DOHH2 (cell line): ENCODE data around the gene ST8SIA2.

Source experiments
- H3F3A ChIP-seq: fragments of 200-600 bp; sonication (generic), shearing (Covaris generic); 2 replicates; pipeline ENCODE4 v1.6.0; 2016; ENCODE audit warnings: antibody characterized with exemption, mild to moderate bottlenecking; ENCODE audit not compliant: control insufficient read depth, insufficient read depth
- H3K27ac ChIP-seq: fragments of 200-600 bp; sonication (generic); 2 replicates; pipeline ENCODE4 v1.5.1; 2014; ENCODE audit warnings: low read depth, mild to moderate bottlenecking, low read length, moderate library complexity
- H3K27me3 ChIP-seq: fragments of 200-600 bp; sonication (generic); 2 replicates; pipeline ENCODE4 v1.6.1; 2014; ENCODE audit warnings: mild to moderate bottlenecking, low read length, mixed read lengths; ENCODE audit not compliant: control insufficient read depth
- H3K36me3 ChIP-seq: fragments of 200-600 bp; sonication (generic); 2 replicates; pipeline ENCODE4 v1.6.1; 2014; ENCODE audit warnings: mild to moderate bottlenecking, low read length, moderate library complexity, mixed read lengths; ENCODE audit not compliant: control insufficient read depth
- H3K4me1 ChIP-seq: fragments of 200-600 bp; sonication (generic); 2 replicates; pipeline ENCODE4 v1.6.1; 2014; ENCODE audit warnings: mild to moderate bottlenecking, low read length, mixed read lengths; ENCODE audit not compliant: control insufficient read depth
- H3K4me2 ChIP-seq: fragments of 200-600 bp; sonication (generic); 2 replicates; pipeline ENCODE4 v1.6.0; 2014; ENCODE audit warnings: mild to moderate bottlenecking, low read length, moderate library complexity
- H3K4me3 ChIP-seq: fragments of 200-600 bp; sonication (generic); 2 replicates; pipeline ENCODE4 v1.5.1; 2014; ENCODE audit warnings: mild to moderate bottlenecking, low read length, mixed read lengths
- H3K79me2 ChIP-seq: fragments of 200-600 bp; sonication (generic); 2 replicates; pipeline ENCODE4 v1.6.1; 2014; ENCODE audit warnings: mild to moderate bottlenecking, low read length, mixed read lengths; ENCODE audit not compliant: control insufficient read depth
- H3K9me2 ChIP-seq: fragments of 200-600 bp; sonication (generic); replicated peaks from 2 replicates; pipeline ENCODE4 v1.6.1; 2014; ENCODE audit warnings: mild to moderate bottlenecking, low read length, mixed read lengths; ENCODE audit not compliant: control insufficient read depth
- H3K9me3 ChIP-seq: fragments of 200-600 bp; sonication (generic); 2 replicates; pipeline ENCODE4 v1.6.1; 2014; ENCODE audit warnings: antibody characterized with exemption, low read length, mixed read lengths; ENCODE audit not compliant: control insufficient read depth, insufficient read depth
- H4K20me1 ChIP-seq: fragments of 200-600 bp; sonication (generic); 2 replicates; pipeline ENCODE4 v1.6.0; 2014; ENCODE audit warnings: low read depth, mild to moderate bottlenecking, antibody characterized with exemption, low read length, moderate library complexity; ENCODE audit not compliant: control insufficient read depth, insufficient read depth
- EZH2phosphoT487 ChIP-seq: fragments of 200-600 bp; sonication (generic); IDR thresholded peaks from 2 replicates; pipeline ENCODE4 v1.6.1; 2017; ENCODE audit warnings: borderline replicate concordance, mild to moderate bottlenecking, antibody characterized with exemption, low read length, moderate library complexity, mixed read lengths
- TF ChIP-seq, protein P1 (sequence below): fragments of 200-600 bp; sonication (generic); IDR thresholded peaks from one replicate; pipeline ENCODE4 v1.5.1; 2014; ENCODE audit warnings: antibody characterized with exemption, mild to moderate bottlenecking, low read depth, low read length; ENCODE audit not compliant: poor library complexity, severe bottlenecking

ST8SIA2 gene

DNA sequence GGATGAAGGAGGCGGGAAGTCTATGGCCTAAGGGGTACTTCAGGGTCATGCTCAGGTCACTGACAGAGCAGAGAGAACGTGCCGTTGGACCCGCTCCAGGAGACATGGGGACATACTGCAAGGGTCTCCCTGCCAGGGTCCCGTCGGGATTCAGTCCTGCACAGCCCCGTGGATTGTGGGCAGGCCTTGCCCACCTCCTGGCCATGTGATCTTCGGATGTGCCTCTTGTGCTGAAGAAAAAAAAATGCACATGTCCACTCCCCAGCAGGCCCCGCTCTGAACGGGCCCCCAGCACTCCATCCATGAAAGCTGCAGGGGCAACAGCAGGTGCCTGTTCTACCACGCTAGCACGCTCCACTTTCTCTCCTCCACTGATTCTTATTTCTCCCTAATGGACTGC, 22.9 kb downstream of the ST8SIA2 start:
- H4K20me1 ChIP-seq, result no peaks in the 10 kb centered on the region
- peaks cover 7% of the 10 kb centered on the region for H3K27me3 ChIP-seq
- no peak for TF ChIP-seq EZH2phosphoT487
- TF ChIP-seq, protein P1, sequence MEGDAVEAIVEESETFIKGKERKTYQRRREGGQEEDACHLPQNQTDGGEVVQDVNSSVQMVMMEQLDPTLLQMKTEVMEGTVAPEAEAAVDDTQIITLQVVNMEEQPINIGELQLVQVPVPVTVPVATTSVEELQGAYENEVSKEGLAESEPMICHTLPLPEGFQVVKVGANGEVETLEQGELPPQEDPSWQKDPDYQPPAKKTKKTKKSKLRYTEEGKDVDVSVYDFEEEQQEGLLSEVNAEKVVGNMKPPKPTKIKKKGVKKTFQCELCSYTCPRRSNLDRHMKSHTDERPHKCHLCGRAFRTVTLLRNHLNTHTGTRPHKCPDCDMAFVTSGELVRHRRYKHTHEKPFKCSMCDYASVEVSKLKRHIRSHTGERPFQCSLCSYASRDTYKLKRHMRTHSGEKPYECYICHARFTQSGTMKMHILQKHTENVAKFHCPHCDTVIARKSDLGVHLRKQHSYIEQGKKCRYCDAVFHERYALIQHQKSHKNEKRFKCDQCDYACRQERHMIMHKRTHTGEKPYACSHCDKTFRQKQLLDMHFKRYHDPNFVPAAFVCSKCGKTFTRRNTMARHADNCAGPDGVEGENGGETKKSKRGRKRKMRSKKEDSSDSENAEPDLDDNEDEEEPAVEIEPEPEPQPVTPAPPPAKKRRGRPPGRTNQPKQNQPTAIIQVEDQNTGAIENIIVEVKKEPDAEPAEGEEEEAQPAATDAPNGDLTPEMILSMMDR, result no peak
- H3K4me3 ChIP-seq, result no peak overlapping the region
- no peaks in the 10 kb centered on the region for H3K9me2 ChIP-seq
- no peaks in the 10 kb centered on the region for H3K9me3 ChIP-seq
- H3K4me1 ChIP-seq, result no peaks in the 10 kb centered on the region
- H3K27ac ChIP-seq, result no peak overlapping the region
- H3K79me2 ChIP-seq, result no peaks in the 10 kb centered on the region
- H3F3A ChIP-seq, result no peaks in the 10 kb centered on the region
- no peak overlapping the region for H3K4me2 ChIP-seq
- H3K36me3 ChIP-seq, result no peaks in the 10 kb centered on the region

- Histone ChIP-seq H4K20me1 (no peaks in the 10 kb centered on the region), H3K4me2 (no peak overlapping the region), H3K9me3 (no peaks in the 10 kb centered on the region), H3K27me3 (peaks cover 7% of the 10 kb centered on the region), H3F3A (no peaks in the 10 kb centered on the region), H3K36me3 (no peaks in the 10 kb centered on the region), H3K4me1 (no peaks in the 10 kb centered on the region), H3K79me2 (no peaks in the 10 kb centered on the region), H3K9me2 (no peaks in the 10 kb centered on the region), H3K27ac (no peak overlapping the region), H3K4me3 (no peak overlapping the region)
- TF ChIP-seq, protein P1, result no peak
- no peak for TF ChIP-seq EZH2phosphoT487
Observed at GRCh38 chr15:92417716-92418115, 24.0 kb downstream of the ST8SIA2 start.

DNA sequence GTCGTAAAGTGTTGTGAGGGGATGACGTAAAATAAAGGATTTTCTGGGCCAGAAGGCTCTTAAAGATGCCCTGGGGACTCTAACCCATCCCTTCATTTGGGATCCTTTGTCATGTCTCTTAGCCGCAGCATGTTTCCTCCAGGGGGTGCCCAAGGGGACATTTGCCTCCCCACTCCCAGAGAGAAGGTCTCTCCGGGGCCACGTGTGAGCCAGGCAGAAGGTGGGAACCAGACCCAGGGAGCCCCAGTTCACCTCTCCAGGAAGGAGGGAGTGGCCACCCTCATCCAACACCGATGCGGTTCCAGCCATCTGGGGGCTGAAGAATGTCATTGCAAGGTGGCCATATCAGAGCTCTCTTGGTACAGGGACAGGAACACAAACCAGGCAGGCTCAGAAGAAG, 25.2 kb downstream of the ST8SIA2 start:
- Histone ChIP-seq H3K9me3 (no peaks in the 10 kb centered on the region), H3K4me3 (no peak overlapping the region), H3K27ac (no peak overlapping the region), H3K27me3 (peaks cover 7% of the 10 kb centered on the region), H3K4me1 (no peaks in the 10 kb centered on the region), H3K4me2 (no peak overlapping the region), H3K79me2 (no peaks in the 10 kb centered on the region), H4K20me1 (no peaks in the 10 kb centered on the region), H3F3A (no peaks in the 10 kb centered on the region), H3K9me2 (no peaks in the 10 kb centered on the region), H3K36me3 (no peaks in the 10 kb centered on the region)
- TF ChIP-seq EZH2phosphoT487, result no peak
- TF ChIP-seq, protein P1, result no peak

DNA sequence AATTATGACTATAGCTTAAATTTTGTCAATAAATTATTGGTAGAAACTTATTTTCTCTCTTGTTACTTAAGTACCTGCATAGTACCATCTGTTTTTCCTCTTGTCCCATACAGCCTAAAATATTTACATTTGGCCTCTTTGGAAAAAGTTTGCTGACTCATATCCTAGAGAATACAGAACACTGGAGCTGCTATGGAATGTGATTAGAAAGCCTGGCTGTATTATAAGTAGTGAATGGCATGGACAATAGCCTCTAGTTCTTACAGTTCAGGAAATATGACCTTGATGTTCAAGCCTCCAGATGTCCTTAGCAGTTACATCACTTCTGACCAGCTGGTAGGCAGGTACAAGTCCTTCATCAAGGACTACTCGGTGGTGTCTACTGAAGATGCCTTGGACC, 28.3 kb downstream of the ST8SIA2 start:
- no peaks in the 10 kb centered on the region for H3K79me2 ChIP-seq
- H3K9me2 ChIP-seq, result no peaks in the 10 kb centered on the region
- H3K27ac ChIP-seq, result no peak overlapping the region
- no peaks in the 10 kb centered on the region for H3F3A ChIP-seq
- H3K27me3 ChIP-seq, result peaks cover 7% of the 10 kb centered on the region
- no peaks in the 10 kb centered on the region for H3K36me3 ChIP-seq
- H3K4me3 ChIP-seq, result no peak overlapping the region
- TF ChIP-seq, protein P1, result no peak
- TF ChIP-seq EZH2phosphoT487, result no peak
- H3K4me2 ChIP-seq, result no peak overlapping the region
- H3K4me1 ChIP-seq, result no peaks in the 10 kb centered on the region
- no peaks in the 10 kb centered on the region for H3K9me3 ChIP-seq
- no peaks in the 10 kb centered on the region for H4K20me1 ChIP-seq
